ENCODE results near the gene PSKH1.

DNA sequence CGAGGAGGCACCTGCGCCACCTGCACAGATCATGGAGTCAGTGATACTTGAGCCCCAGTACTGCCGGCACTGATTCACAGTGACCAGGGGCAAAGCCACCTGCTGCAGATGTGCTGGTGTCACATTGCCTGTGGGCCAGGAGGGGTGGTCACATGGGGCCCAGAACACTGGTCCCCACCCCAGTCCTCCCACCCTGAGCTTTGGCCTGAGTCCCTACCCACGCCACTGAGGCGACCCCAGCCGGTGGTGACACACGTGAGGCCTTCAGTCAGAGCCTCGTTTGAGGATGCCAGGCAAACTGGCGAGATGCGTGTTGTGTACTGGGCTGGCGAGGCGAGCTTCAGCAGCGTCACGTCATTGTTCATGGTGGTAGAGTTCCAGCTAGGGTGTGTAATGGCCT lies 37.1 kb downstream of the PSKH1 start:
- TF ChIP-seq, protein P1, sequence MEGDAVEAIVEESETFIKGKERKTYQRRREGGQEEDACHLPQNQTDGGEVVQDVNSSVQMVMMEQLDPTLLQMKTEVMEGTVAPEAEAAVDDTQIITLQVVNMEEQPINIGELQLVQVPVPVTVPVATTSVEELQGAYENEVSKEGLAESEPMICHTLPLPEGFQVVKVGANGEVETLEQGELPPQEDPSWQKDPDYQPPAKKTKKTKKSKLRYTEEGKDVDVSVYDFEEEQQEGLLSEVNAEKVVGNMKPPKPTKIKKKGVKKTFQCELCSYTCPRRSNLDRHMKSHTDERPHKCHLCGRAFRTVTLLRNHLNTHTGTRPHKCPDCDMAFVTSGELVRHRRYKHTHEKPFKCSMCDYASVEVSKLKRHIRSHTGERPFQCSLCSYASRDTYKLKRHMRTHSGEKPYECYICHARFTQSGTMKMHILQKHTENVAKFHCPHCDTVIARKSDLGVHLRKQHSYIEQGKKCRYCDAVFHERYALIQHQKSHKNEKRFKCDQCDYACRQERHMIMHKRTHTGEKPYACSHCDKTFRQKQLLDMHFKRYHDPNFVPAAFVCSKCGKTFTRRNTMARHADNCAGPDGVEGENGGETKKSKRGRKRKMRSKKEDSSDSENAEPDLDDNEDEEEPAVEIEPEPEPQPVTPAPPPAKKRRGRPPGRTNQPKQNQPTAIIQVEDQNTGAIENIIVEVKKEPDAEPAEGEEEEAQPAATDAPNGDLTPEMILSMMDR (IDR thresholded peaks at IDR 0.05), result no peak
- no peak for TF ChIP-seq EP300 (IDR thresholded peaks at IDR 0.05)
- no peak for TF ChIP-seq POLR2A (IDR thresholded peaks at IDR 0.05)
- no peak for TF ChIP-seq POLR2AphosphoS5 (IDR thresholded peaks at IDR 0.05)

All from suprapubic skin (tissue), 4 donors.